Activated CD4-positive, CD25-positive, alpha-beta regulatory T cell treated with anti-CD3 and anti-CD28 coated beads, Interleukin-2, amount 50 U/mL, for 16 hours (primary cell): ENCODE measurements around the gene APLF.

Experiments used
- DNase-seq: peaks from one replicate; pipeline ENCODE4 v3.0.0-alpha.2; 2020; ENCODE audit warnings: low read depth, low spot score

The APLF gene, protein sequence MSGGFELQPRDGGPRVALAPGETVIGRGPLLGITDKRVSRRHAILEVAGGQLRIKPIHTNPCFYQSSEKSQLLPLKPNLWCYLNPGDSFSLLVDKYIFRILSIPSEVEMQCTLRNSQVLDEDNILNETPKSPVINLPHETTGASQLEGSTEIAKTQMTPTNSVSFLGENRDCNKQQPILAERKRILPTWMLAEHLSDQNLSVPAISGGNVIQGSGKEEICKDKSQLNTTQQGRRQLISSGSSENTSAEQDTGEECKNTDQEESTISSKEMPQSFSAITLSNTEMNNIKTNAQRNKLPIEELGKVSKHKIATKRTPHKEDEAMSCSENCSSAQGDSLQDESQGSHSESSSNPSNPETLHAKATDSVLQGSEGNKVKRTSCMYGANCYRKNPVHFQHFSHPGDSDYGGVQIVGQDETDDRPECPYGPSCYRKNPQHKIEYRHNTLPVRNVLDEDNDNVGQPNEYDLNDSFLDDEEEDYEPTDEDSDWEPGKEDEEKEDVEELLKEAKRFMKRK

DNA sequence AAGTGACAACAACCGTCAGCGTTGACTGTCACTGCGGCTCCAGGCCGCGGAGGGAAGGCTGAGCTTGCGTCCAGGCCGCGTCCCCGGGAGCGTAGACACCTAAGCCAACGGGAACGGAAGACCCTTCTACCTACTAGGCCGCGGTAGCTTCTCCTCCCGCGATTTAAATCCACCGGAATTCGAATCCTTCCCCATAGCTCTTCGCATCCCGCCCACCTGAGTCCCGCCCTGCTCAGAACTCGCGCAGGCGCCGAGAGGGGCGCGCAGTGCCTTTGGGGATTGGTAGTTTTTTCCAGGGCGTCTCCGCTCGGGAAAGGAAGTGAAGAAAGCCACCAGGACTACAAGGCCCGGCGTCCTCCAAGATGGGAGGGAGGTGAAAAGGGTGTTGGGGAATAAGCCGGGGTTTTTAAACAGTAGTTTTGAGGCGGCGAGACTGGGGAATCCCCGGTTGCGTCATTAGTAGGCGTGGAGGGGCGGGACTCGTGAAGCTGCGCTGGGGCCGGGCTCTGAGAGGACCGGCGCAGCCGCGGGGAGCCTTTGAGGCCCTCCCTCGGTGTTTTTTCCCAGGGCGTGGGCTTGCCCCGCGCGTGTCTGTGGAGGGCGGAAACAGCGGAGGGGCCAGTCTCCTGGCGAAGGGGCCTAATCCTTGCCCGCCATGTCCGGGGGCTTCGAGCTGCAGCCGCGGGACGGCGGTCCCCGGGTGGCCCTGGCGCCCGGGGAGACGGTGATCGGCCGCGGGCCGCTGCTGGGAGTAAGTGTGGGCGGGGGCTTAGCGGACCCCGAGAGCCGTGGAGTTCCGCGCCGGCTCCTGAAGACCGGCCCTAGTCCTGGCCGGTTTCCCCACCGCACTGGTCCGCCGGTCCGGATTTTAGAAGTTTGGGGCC is at the start of gene APLF, which contains the start of gene FBXO48:
APLF (plus strand) TSS at position 509 of the 884 bp plus-strand sequence; CDS start at position 656, 147 bp downstream.
FBXO48 (minus strand) TSS at position 218 of the 884 bp plus-strand sequence. CDS start 2,149 bp downstream, outside the sequence.
- peak; percentile 97 for DNase-seq

DNA sequence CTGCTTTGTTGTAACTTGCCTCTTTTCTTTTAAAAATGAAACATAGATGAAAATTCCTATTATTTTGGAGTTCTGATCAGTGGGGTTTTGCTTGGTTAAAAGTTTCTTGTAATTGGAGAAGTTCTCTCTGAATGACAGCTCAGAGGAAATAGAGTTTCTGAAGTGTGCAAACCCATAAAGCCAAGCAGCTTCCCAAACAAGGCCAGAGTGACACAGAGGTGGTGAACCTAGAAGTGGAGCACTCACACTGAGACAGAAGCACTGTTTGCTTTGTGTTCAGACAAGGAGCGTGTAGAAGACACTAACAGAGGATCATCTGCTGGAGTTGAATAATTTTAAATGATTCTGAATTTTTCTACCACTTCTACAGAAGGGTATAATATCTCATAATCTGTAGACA is 49.5 kb upstream of the APLF start:
- DNase-seq = no peak

DNA sequence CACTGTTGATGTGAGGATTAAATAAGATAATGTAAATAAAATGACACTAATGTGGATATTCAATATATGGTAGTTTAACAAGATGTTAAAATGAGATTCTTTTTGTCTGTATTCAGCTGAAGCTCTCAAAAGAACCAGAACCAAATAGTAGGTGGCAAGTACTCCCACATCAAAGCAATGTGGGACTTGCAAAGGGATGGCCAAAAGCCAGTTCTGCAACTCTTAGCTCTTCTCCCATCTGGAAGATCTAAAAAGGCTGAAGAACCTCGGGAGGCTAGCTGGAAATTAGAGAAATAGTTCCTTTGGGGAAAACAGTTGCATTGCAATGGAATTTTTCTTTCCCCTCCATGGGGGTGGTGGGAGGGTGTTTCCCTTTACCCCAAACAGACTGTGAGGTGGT is 49.0 kb upstream of the APLF start:
- no peak for DNase-seq

DNA sequence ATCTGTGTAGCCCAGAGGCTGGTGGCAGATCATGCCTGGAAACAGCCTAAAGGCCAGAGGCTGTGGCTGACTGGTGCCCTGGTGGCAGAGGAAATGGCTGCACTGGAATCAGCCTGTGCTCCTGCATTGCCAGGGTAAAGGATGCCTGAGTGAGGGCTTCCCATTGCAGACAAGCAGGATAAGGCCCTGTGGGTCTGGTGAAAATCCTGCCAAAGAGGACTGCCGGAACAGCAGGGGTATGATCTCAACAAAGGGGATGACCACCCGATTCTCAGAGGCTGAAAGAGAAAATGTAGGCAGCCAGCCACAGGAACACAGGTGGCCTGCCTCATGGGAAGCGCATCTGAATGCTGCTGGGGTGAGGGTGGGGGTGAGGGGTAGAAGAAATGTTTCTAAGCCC is 48.5 kb upstream of the APLF start:
- DNase-seq = no peak

DNA sequence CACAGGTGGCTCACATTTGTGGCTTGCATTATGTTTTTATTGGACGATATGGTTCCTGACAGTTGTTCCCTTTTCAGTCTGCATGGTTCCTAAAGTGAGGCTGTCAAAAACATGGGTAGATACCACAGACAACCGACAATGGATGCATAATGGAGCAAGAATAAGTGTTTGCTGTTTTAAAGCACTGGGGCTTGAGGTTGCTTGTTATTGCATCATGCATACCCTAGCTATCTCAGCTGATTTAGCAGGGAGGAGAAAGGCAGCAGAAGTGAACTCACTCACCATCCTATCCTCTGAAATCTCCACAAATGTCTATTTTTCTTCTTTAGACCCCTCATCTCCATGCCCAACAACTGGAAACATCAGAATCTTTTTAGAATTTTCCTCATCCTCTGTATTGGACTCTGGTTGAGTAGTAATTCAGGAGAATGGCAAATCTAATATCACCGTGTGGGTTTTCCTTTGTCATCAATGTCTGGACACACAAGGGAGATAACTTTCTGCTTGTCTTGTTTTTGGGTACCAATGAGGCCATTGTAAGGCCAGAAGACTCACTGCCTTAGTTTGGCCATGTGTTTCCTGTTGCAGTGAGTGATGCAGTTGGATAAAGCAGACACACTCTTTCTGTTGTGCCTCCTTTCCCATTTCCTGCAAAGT is 47.0 kb upstream of the APLF start:
- no peak for DNase-seq

DNA sequence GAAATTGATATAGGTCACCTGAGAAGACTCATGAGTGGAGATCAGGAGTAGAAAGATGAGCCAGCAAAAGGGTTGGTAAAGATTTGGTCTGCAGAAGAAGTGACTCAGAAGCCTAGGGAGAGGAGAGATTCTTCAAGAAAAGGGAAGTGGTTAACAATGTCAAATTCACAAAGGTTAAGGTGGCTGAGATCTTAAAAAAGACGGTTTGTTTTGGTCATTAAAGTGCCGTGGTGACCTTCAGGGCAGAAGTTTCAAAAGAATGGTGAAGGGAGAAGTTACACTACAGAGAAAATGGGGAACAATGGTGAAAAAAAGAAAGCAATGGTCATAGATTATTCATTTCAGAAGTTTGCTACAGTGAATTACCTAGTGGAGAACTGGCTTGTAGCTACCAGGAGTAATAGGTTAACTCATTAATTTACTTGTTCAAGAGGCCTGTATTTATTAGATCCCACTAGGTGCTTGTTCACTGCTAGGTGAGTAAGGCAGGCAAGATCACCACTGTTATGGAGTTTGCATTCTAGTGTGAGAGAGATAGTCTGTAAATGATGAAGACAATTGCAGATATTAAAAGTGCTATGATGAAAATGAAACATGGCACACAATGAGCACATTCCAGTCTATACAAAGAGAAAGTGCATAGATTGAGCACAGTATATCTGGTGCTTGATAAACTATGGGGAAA is 43.3 kb upstream of the APLF start:
- no peak for DNase-seq

DNA sequence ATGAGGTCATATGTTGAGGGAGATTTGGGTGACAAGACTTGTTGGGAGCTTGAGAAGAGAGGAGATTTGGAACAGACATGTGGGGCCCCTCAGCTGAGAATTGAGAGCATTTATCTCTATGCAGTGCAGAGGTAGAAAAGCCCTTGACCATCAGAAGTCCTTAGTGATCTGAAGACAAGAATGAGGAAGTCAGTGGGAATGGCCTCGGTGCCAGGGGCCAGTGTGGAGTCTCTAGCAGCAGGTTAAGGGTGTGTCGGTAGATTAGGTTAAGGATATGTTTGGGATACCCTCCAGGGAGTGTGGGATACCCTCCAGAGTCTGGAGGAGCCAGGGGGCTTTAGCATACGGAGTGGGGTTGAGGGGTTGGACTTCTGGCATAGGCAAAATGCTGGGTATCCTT is 41.9 kb upstream of the APLF start:
- DNase-seq = no peak

DNA sequence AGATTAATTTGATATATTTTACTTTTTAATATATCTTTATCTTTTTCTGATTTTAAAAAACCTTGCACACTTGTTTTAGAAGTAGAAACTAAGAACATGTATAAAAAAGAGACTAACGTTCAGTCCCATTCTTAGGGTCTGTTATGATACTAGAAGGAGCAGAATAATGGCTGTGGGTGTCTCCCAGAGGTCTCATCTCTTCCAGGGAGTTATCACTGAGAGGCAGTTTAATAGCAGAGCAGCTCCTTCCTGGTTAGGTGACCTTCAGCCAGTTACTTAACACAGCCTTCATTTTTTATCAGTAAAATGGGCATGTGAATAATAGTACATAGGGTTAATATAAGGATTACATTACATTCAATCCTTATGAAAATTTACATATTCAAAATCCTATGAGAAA is 40.9 kb upstream of the APLF start:
- no peak for DNase-seq

DNA sequence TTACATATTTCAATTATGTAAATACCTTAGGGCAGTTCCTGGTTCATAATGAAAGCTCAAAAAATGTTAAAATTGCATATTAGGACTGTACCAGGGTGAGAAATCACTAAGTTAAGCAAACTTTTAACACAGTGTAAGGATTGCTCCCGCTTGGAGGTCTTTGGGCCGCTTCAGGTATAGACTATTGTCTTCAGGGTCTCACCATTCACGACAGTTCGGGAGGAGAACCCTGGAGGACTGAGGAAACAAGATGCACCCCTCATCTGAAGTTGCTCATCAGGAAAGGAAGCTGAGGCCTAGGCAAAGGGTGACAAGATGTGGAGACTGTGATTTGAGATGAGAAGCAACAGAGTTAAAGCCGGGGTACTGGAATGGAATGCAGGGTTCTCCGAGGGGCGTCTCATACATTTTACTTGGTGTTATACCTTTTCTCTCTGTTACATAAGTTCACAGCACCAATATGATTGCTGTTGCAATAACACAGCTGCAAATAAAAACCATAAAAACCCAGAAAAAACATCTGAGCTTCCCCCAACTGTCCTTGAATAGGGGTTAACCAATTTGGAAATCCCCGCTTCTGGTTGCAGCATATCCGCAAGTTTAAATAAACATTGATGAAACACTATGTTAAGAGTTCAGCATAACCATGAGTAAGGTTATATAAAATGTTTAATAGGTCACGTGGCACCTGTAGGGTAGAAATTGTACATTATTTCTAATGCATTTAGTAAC is 40.4 kb upstream of the APLF start:
- DNase-seq = no peak

DNA sequence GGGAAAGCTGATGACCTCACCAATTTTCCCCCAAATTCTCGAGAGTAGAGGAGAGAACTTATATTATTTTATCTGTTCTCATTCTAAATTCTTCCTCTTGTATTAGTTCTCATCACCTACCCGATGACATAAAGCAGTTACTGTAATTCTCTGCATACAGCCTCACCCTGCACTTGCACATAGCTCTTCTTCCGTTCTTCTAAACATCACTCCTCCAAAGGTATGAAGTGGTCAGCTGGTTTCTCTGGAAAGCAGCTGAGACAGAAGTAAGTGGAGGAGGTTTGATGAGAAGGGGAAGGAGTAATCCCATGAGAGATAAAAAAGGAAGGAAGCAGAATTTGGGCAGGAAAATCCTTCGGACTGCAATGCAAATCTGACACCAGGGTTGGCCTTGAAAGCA is 39.3 kb upstream of the APLF start:
- no peak for DNase-seq

DNA sequence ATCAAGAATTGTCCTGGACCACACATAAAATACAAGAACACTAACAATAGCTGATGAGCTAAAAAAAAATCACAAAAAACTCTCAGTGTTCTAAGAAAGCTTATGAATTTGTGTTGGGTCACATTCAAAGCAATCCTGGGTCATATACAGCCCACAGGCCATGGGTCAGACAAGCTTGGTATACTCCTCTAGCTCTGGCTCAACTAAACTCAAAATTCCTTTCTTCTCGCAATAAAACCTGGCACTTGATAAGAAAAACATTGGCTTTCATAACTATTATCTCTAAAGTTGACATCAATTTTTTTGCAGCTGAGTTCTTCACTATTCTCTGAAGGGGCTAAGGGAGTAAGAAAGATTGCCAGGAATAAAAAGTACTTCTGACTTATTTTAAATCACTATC is 38.6 kb upstream of the APLF start:
- DNase-seq = no peak

DNA sequence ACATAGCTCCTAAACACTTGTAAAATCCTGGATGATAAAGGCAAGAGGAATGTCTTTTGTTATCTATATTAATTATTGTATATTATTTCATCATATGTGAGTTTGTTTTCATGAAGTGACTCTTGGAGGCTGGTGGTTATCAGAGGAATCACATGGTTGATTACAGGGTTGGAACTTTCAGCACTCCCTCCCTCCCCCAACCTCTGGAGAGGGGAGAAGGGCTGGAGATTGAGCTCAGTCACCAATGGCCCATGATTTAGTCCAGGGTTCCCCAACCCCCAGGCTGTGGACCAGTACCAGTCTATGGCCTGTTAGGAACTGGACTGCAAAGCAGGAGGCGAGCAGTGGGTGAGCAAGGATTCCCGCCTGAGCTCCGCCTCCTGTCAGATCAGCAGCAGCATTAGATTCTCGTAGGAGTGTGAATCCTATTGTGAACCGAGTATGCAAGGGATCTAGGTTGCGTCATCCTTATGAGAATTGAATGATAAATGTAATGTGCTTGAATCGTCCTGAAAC is 38.0 kb upstream of the APLF start:
- no peak for DNase-seq

DNA sequence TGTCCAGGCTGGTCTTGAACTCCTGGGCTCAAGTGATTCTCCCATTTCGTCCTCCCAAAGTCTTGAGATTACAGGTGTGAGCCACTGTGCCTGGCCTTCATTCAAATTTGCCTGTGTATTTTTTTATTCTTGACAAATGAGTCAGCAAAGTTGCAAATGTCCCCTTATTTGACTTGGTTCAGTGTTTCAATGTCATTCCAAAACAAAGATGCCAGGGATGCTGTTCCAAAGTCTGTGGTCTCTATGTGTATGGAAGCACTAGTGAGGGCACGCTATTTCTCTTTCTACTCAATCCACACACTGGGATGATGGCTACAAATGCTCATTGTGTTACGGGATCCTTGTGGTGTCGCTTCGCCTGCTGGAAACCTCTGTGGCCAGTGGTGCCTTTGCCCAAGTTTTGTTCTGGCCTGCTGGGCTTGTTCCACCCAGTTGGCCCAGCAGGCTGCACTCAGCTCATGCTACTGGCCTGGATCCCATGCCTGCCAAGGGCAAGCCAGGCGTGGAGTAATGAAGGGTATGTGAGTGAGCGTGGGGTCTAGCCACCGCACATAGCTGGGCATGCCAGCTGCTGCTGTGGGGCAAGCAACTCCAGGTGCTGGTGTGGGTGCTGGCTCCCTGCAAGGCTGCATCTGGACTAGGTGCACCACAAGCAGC is 35.9 kb upstream of the APLF start:
- no peak for DNase-seq

DNA sequence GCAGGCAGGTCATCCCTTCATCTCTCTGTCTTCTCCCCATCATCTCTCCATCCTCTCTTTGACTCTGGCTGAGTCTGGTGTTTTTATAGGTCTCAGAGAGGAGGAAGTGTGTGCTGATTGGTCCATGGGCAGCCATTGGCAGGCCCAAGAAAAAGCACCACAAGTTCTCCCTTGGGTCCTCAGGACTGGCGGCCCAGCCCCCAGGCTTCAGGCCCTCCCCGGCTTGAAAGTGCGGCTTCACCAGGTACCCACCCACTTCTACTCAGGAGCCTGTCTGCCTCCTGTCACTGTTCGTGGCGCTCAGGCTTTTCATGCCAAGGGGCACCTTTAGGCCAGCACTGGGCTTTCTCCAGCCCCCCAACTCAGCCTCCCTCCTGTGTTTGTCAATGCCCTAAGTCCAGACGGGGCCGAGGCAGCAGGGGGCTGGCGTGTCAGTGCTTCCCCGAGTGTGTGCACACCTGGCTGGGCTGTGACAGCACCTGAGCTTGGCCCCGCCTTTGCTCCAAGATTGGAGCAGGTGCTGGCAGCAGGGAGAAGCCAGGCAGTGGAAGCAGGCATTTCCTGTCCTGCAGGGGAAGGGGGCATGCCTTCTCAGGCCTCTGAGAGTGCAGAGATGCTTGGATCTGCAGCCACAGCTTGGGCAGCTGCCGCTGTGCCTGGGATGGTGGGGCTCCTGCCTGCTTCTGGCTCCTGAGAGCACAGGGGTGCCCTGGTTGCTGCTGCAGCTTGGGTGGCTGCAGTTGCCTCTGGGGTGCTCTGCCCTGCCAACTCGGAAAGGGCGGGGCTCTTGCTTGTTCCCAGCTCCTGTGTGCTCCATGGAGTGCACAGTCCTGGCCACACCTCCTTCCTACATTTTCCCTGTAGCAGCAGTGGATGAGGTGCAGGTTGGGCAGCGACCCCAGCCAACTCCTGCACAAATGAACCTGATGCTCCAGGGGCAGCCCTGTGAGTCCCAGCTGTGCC is 34.4 kb upstream of the APLF start:
- DNase-seq = no peak

DNA sequence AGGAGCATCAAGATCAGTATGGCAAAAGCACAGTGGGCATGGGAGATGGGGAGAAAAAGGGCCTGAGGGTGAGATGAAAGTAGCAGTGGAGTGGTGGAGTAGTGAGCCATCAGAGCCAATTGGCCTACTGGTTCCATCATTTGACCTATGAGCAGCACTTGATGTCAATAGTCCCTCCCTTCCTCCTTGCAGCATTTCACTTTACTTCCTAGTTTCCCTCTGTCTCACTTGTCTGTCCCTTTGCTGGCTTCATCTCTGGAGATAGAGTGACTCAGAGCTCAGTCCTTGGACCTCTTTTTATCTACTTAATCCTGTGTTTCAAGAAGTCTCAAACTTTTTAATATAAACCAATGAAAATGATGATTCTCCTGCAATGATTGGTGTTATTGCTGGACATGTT is 32.4 kb upstream of the APLF start:
- DNase-seq = no peak

DNA sequence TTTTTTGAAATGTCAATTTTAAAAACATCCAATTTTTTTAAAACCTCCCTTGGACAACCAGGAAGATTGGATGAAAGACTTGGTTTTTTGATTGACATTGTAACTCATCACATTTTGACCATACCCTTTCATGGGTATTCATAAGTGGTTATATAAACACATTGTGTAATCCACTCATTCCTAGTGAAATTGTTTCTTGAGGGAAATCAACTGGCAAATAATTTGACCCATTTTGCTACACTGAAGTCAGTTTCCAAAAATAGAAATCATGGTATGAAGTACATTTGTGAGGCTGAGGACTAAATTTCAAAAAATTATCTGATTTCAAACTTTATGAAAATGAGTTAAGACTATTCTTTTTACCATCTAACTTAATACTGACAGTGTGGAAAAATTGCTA is 31.8 kb upstream of the APLF start:
- DNase-seq = no peak

DNA sequence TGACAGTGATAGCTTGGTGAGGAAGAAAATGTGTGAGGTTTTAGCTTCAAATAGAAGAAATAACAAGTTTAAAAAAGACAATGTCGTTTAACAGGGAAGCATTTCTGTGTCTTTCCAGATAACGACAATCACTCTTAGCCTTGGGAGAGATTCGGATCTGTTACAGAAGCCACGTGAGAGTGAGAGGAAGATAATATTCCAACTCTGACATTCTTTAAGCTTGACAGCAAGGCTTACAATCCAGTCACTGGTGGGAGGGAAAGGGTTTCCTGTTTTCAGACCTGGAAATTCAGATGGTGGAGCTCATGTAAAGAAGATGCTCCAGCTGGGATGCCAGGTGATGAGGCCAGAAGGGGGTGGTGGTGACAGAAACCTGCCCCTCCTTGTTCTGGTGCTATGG is 31.1 kb upstream of the APLF start:
- DNase-seq = no peak

DNA sequence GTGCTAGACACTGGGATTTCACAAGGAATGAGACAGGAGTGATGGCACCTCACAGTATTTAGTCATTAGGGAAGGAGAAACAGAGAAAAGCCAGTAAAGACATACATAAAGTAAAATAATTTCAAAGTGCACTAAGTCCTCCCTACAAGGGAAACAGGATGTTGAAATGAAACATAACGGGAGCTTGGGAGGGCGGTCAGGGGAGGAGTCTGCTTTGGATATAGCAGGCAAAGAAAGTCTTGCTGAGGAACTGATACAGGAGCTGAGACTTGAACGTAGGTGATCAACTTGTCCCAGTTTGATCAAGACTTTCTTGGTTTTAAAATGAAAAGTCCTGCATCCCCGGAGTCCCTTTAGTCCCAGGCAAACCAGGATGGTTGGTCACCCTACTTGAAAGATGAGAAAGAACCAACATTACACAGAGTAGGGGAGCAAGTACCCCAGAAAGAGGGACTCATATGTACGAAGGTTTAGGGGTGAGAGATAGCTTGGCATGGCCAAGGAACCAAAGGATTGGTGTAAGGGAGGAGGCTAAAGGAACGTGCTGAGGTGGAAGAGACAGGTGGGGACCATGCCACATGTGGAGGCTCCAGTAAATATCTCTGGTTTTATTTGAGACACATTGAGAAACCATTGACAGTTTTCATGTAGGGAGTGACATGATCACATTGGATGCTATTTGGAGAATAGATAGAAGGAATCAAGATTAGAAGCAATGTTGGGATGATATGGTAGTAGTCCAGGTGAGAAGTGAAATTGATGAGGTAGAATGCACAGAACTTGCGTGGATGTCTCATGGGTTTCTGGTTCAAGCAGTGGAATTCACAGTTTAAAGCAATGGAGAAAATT is 28.7 kb upstream of the APLF start:
- no peak for DNase-seq
